Neural progenitor cell (in vitro differentiated cells): ENCODE results near the gene RTL10. TPM values are rescaled to one million over a fixed set of nuclear protein-coding genes. Genes with fewer than 3 reads are reported as not detected.

Source experiments
- DNase-seq: peaks from one replicate; pipeline ENCODE4 v3.0.0-alpha.2; 2016; ENCODE audit warnings: low spot score
- H2AFZ ChIP-seq: fragments of 200-600 bp; sonication (generic); replicated peaks from 2 replicates; pipeline ENCODE4 v1.6.1; 2016; ENCODE audit warnings: antibody characterized with exemption
- H3F3A ChIP-seq: fragments of 200-600 bp; sonication (generic); 2 replicates; pipeline ENCODE4 v1.6.1; 2016; ENCODE audit warnings: antibody characterized with exemption, low read depth
- H3K27ac ChIP-seq: fragments of 200-600 bp; sonication (generic); 2 replicates; pipeline ENCODE4 v1.5.1; 2016; ENCODE audit warnings: mild to moderate bottlenecking
- H3K27me3 ChIP-seq: fragments of 200-600 bp; sonication (generic); 2 replicates; pipeline ENCODE4 v1.6.1; 2016; ENCODE audit warnings: mild to moderate bottlenecking, moderate library complexity
- H3K36me3 ChIP-seq: fragments of 200-600 bp; sonication (generic); 2 replicates; pipeline ENCODE4 v1.5.1; 2016
- H3K4me1 ChIP-seq: fragments of 200-600 bp; sonication (generic); 2 replicates; pipeline ENCODE4 v1.6.1; 2016; ENCODE audit warnings: mixed run types
- H3K4me2 ChIP-seq: fragments of 200-600 bp; sonication (generic); 2 replicates; pipeline ENCODE4 v1.6.1; 2016
- H3K4me3 ChIP-seq: fragments of 200-600 bp; sonication (generic); 2 replicates; pipeline ENCODE4 v1.5.1; 2016
- H3K79me2 ChIP-seq: fragments of 200-600 bp; sonication (generic); 2 replicates; pipeline ENCODE4 v1.6.1; 2016; ENCODE audit warnings: low read depth
- H3K9ac ChIP-seq: fragments of 200-600 bp; sonication (generic); 2 replicates; pipeline ENCODE4 v1.6.1; 2016
- H3K9me3 ChIP-seq: fragments of 200-600 bp; sonication (generic); 2 replicates; pipeline ENCODE4 v1.5.1; 2016; ENCODE audit warnings: low read depth
- H4K20me1 ChIP-seq: fragments of 200-600 bp; sonication (generic); 2 replicates; pipeline ENCODE4 v1.6.1; 2016; ENCODE audit warnings: low read depth
- H3K27ac Mint-ChIP-seq: 3 replicates; pipeline ENCODE4 v1.8.0; 2021; ENCODE audit warnings: mixed read lengths
- H3K27me3 Mint-ChIP-seq: 2 replicates; pipeline ENCODE4 v1.8.0; 2022; ENCODE audit warnings: low read depth, mild to moderate bottlenecking, inconsistent platforms, moderate library complexity, mixed read lengths; ENCODE audit not compliant: insufficient read depth
- H3K36me3 Mint-ChIP-seq: 3 replicates; pipeline ENCODE4 v1.8.0; 2021; ENCODE audit warnings: mixed read lengths
- H3K4me1 Mint-ChIP-seq: 3 replicates; pipeline ENCODE4 v1.8.0; 2021; ENCODE audit warnings: mixed read lengths
- H3K4me3 Mint-ChIP-seq: 3 replicates; pipeline ENCODE4 v1.8.0; 2021; ENCODE audit warnings: mild to moderate bottlenecking, moderate library complexity, mixed read lengths
- H3K9me3 Mint-ChIP-seq: 3 replicates; pipeline ENCODE4 v1.8.0; 2020; ENCODE audit warnings: mixed read lengths
- CTCF ChIP-seq: fragments of 200-600 bp; sonication (generic); IDR thresholded peaks from 2 replicates; pipeline ENCODE4 v1.5.1; 2017; ENCODE audit warnings: antibody characterized with exemption, mild to moderate bottlenecking
- EZH2 ChIP-seq: fragments of 200-600 bp; sonication (generic); IDR thresholded peaks from 2 replicates; pipeline ENCODE4 v1.6.1; 2017; ENCODE audit warnings: antibody characterized with exemption, mild to moderate bottlenecking, moderate library complexity
- EZH2phosphoT487 ChIP-seq: fragments of 200-600 bp; sonication (generic); IDR thresholded peaks from 2 replicates; pipeline ENCODE4 v1.6.1; 2017; ENCODE audit warnings: antibody characterized with exemption
- total RNA-seq: library from RNA; depleted of rRNA; stranded (reverse); fragments of >200 nt; gene quantifications from 2 replicates; pipeline ENCODE4 v1.2.3, GENCODE V29; 2015; ENCODE audit warnings: low replicate concordance

Gene RTL10
- total RNA-seq, 1 donor from 2014 or later = 7.3 TPM

DNA sequence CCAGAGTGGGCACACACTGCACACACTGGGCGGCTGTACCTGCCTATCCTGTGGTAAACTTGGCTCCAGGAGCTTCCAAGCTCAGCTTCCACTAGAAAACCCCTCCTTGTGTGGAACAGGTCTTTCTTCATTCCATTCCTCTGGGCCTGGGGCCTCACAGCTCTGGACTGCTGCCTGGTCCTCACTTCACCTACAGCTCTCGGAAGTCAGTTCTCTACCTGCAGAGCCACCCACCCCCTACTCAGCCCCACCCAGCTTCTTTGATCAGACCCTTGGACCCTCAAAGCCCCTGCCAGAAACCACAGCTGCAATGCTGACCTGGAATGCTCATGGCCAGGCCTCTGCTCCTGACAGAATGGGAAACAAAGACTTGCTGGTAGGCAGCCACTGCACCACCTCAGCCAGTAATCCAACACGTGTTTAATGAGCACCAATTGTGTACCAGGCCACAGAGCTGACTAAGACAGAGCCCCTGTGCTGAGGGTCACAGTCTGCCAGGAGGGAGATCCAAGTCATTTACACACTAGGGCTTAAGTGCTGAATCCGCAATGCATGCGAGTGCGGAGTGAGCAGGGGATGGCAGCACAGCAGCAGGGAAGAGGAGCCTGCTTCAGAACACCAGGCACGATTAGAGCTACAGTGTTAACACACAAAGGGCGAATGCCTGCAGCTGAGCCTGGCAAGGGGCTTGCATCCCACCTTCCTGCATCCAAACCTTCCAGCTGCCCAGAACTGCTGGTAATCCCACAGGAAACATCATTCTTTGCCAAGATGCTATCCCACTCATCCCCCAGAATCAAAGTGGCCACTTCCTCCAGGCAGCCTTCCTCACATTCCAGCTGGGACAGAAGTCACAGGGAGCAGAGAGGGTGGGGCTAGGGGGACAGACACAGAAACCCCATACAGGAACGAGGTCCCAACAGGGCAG, 4.6 kb downstream of the RTL10 start:
- TF ChIP-seq EZH2 (no peak), CTCF (no peak), EZH2phosphoT487 (no peak)
- peaks cover 9% of the 10 kb centered on the region for H3K4me1 ChIP-seq
- peak overlapping the region; percentile 4 for H3K4me3 Mint-ChIP-seq
- H3F3A ChIP-seq = no peaks in the 10 kb centered on the region
- H3K79me2 ChIP-seq = peaks cover 38% of the 10 kb centered on the region
- H3K4me1 Mint-ChIP-seq = peaks cover 22% of the 10 kb centered on the region
- H3K27me3 Mint-ChIP-seq = no peaks in the 10 kb centered on the region
- H3K27me3 ChIP-seq = no peaks in the 10 kb centered on the region
- no peak overlapping the region for H3K27ac ChIP-seq
- H3K4me3 ChIP-seq = no peak overlapping the region
- peaks cover 65% of the 10 kb centered on the region for H4K20me1 ChIP-seq
- no peak for DNase-seq
- no peak overlapping the region for H3K27ac Mint-ChIP-seq
- H3K4me2 ChIP-seq = no peak overlapping the region
- no peak overlapping the region for H3K9ac ChIP-seq
- peaks cover 23% of the 10 kb centered on the region for H3K36me3 Mint-ChIP-seq
- no peaks in the 10 kb centered on the region for H3K9me3 ChIP-seq
- no peak overlapping the region for H2AFZ ChIP-seq
- no peaks in the 10 kb centered on the region for H3K9me3 Mint-ChIP-seq
- no peaks in the 10 kb centered on the region for H3K36me3 ChIP-seq

GRCh38 chr22:19848298-19849224, 6.1 kb downstream of the RTL10 start:
- H3K27ac Mint-ChIP-seq = no peak overlapping the region

GRCh38 chr22:19847345-19847632, 7.4 kb downstream of the RTL10 start:
- Histone ChIP-seq H2AFZ (no peak overlapping the region), H3K27me3 (no peaks in the 10 kb centered on the region), H3K9me3 (no peaks in the 10 kb centered on the region), H3K36me3 (no peaks in the 10 kb centered on the region), H3K27ac (no peak overlapping the region), H4K20me1 (peaks cover 70% of the 10 kb centered on the region), H3K9ac (no peak overlapping the region), H3K4me3 (no peak overlapping the region), H3K79me2 (peaks cover 15% of the 10 kb centered on the region), H3K4me2 (no peak overlapping the region), H3F3A (peaks cover 11% of the 10 kb centered on the region), H3K4me1 (peaks cover 11% of the 10 kb centered on the region)
- no peak for TF ChIP-seq EZH2phosphoT487
- TF ChIP-seq EZH2 = no peak
- no peak for TF ChIP-seq CTCF
- Mint-ChIP-seq H3K4me1 (peaks cover 12% of the 10 kb centered on the region), H3K27me3 (no peaks in the 10 kb centered on the region), H3K4me3 (no peak overlapping the region), H3K27ac (no peak overlapping the region), H3K36me3 (peaks cover 11% of the 10 kb centered on the region), H3K9me3 (no peaks in the 10 kb centered on the region)
- no peak for DNase-seq

More at GRCh38 chr22:19848298-19849224, 6.1 kb downstream of the RTL10 start:
- TF ChIP-seq EZH2 (no peak), CTCF (no peak), EZH2phosphoT487 (no peak)
- Histone ChIP-seq H3K36me3 (no peaks in the 10 kb centered on the region), H2AFZ (no peak overlapping the region), H3F3A (no peaks in the 10 kb centered on the region), H3K4me2 (no peak overlapping the region), H3K9me3 (no peaks in the 10 kb centered on the region), H4K20me1 (peaks cover 70% of the 10 kb centered on the region), H3K4me3 (no peak overlapping the region), H3K27ac (no peak overlapping the region), H3K27me3 (no peaks in the 10 kb centered on the region), H3K9ac (no peak overlapping the region), H3K79me2 (peaks cover 28% of the 10 kb centered on the region), H3K4me1 (peaks cover 7% of the 10 kb centered on the region)
- Mint-ChIP-seq H3K27me3 (no peaks in the 10 kb centered on the region), H3K4me3 (no peak overlapping the region), H3K9me3 (no peaks in the 10 kb centered on the region), H3K36me3 (peaks cover 22% of the 10 kb centered on the region), H3K4me1 (peaks cover 21% of the 10 kb centered on the region)
- no peak for DNase-seq
